GM12892 (cell line): ENCODE data around the gene SLC43A3.

Experiments
- POLR2A ChIP-seq: IDR thresholded peaks from 2 replicates; pipeline ENCODE4 v1.6.1; 2011; ENCODE audit warnings: low read depth, low read length, control low read depth
- POLR2AphosphoS5 ChIP-seq: IDR thresholded peaks from 2 replicates; pipeline ENCODE4 v1.6.1; 2011; ENCODE audit warnings: low read depth, low read length, control low read depth
- TAF1 ChIP-seq: IDR thresholded peaks from 2 replicates; pipeline ENCODE4 v1.6.1; 2011; ENCODE audit warnings: low read depth, mild to moderate bottlenecking, control low read depth, low read length, borderline replicate concordance

DNA sequence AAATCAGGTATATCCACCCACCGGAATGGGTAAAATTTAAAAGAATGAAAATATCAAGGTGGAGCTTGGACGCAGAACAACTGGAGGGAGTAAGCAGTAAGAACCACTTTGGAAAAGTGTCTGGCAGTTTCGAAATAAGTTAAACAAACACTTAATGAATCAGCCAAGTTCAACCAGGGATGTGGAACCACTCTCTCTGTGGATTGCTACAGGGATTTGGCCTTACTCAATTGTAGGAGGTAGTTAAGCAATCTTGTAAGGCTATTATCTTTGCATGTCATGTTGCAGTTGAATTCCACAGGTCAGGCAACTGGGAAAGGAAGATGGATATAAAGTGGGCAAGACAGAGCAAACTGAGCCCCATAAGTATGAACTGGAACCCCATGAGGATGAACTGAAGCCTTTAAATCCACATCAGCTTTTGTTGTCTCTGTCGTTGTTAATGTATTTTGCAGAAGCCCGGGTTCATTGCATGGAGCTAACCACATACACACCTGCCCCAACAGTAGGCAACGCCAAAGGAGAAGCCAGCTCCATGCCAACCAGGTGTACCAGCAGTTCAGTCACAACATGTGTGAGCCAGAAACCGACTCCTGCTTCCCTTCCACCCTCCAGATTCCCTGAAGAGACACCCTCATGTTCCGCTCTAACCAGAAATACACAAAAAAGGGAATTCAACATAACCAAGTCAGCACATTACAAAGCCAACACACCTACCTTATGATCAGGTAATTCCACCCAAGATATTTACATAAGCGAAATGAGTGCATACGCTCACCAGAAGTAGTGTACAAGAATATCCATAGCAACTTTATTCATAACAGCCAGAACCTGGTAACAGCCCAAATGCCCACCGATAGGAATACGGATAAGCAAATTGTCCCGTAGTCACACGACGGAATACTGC lies 8.0 kb upstream of the SLC43A3 start:
- TF ChIP-seq POLR2A: no peak
- TF ChIP-seq POLR2AphosphoS5: no peak
- TF ChIP-seq TAF1: no peak
